Activated T-helper 17 cell treated with anti-CD3 and anti-CD28 coated beads, Interleukin-2, amount 50 U/mL, for 72 hours (primary cell): Measurements from ENCODE around the gene SRP68. TPM values are rescaled to one million over a fixed set of nuclear protein-coding genes. Genes with fewer than 3 reads are reported as not detected.
"Not testable (repeated sequence)": the region's sequence is repeated elsewhere in the genome, so short reads cannot be mapped to it uniquely, and the experiment has no call there.

Experiments used
- ATAC-seq: fragments of 150-1000 bp; cut with Tn5 transposase; replicated peaks from 2 replicates; pipeline ENCODE4 v1.10.0; 2021; ENCODE audit warnings: mild to moderate bottlenecking, moderate library complexity
- H3K27ac Mint-ChIP-seq: one replicate; pipeline ENCODE4 v1.8.0; 2022; ENCODE audit warnings: mixed read lengths
- H3K27me3 Mint-ChIP-seq: one replicate; pipeline ENCODE4 v1.8.0; 2022; ENCODE audit warnings: mixed read lengths
- H3K36me3 Mint-ChIP-seq: one replicate; pipeline ENCODE4 v1.8.0; 2022; ENCODE audit warnings: low read depth, mild to moderate bottlenecking, mixed read lengths
- H3K4me1 Mint-ChIP-seq: one replicate; pipeline ENCODE4 v1.8.0; 2022; ENCODE audit warnings: mixed read lengths
- H3K4me3 Mint-ChIP-seq: one replicate; pipeline ENCODE4 v1.8.0; 2022; ENCODE audit warnings: mild to moderate bottlenecking, mixed read lengths
- H3K9me3 Mint-ChIP-seq: one replicate; pipeline ENCODE4 v1.8.0; 2022; ENCODE audit warnings: mixed read lengths
- total RNA-seq, 2 donors: library from RNA; stranded (reverse); gene quantifications; one replicate each; pipeline ENCODE4 v1.2.3, GENCODE V29; 2022

Gene SRP68
- total RNA-seq, 2 donors from 2014 or later, result 109 to 117 TPM

DNA sequence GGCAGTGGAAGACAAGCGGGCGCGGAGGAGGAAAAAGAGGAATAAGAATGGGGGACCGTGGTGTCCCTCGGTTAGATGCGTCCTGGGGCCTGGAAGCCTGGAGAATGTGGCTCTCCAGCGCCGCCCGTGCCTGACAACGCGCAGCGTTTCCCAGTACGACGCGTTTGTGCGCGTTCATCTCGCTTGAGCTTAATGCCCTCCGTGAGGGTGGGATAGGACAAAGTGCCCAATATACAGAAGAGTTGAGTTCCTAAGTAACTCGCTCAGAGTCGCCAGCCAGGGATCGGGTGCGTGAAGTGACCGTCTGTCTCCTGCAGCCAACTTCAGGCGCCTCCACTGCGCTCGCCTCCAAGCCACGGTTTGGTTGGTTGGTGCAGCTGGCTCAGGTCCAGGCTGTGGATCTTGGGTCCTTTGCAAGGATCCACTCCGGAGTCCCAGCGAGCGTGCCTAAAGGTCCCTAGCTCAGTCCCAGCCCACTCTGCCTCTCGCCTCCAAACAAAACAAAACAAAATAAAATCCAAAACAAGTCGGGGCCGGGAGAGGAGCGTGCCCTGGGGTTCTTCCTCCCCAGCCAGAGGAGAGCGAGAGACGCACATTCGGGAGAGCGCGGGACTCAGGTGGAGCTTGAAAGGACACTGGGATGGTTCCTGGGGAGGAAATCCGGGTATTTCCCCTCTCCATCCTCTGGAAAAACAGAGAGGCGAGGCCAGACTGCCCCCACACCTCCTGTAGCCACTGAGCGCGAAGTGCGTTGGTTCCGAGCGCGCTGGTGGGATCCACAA is 3.2 kb upstream of the SRP68 start:
- no peak overlapping the region for H3K27ac Mint-ChIP-seq
- H3K9me3 Mint-ChIP-seq, result no peaks in the 10 kb centered on the region
- peaks cover 23% of the 10 kb centered on the region for H3K27me3 Mint-ChIP-seq
- no peak for ATAC-seq
- H3K36me3 Mint-ChIP-seq, result peaks cover 53% of the 10 kb centered on the region
- H3K4me1 Mint-ChIP-seq, result peaks cover 13% of the 10 kb centered on the region
- peak overlapping the region; percentile 70 for H3K4me3 Mint-ChIP-seq

DNA sequence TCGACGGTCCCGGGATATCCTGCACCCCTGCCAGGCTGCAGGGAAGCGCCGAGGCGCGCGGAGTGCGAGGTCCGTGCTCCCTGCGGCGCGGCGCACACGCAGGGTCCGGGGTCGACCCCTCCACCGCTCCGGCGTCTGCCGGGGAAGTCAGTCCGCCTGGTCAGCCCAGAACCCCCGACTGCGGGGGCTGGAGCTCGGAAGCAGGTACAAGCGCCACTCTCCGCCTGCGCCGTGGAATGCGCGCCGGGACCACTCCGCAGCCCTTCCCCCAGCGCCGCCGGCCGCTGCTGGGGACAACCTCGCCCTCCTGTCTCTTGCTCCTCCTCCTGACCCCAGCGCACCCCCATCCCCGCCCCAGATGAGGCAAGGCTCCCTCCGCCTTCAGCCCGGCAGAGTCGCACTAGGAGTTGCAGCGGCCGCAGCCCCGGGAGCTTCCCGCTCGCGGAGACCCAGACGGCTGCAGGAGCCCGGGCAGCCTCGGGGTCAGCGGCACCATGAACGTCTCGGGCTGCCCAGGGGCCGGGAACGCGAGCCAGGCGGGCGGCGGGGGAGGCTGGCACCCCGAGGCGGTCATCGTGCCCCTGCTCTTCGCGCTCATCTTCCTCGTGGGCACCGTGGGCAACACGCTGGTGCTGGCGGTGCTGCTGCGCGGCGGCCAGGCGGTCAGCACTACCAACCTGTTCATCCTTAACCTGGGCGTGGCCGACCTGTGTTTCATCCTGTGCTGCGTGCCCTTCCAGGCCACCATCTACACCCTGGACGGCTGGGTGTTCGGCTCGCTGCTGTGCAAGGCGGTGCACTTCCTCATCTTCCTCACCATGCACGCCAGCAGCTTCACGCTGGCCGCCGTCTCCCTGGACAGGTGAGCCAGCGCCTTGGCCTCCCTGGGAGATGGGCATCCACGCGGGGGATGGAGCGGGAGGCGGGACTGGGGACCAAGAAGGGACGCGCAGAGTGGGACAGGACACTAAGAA is 2.4 kb upstream of the SRP68 start, which contains the start of gene GALR2:
Gene GALR2, plus strand, starts transcription at position 392 of the 974 bp plus-strand sequence. Its CDS starts 103 bp downstream, at position 495.
- Mint-ChIP-seq H3K4me3 (peak within 1 kb of the TSS; percentile 99), H3K27ac (no peak within 1 kb of the TSS), H3K4me1 (peaks cover 18% of the 10 kb centered on the region), H3K9me3 (no peaks in the 10 kb centered on the region), H3K36me3 (peaks cover 62% of the 10 kb centered on the region), H3K27me3 (peaks cover 23% of the 10 kb centered on the region)
- no peak for ATAC-seq

DNA sequence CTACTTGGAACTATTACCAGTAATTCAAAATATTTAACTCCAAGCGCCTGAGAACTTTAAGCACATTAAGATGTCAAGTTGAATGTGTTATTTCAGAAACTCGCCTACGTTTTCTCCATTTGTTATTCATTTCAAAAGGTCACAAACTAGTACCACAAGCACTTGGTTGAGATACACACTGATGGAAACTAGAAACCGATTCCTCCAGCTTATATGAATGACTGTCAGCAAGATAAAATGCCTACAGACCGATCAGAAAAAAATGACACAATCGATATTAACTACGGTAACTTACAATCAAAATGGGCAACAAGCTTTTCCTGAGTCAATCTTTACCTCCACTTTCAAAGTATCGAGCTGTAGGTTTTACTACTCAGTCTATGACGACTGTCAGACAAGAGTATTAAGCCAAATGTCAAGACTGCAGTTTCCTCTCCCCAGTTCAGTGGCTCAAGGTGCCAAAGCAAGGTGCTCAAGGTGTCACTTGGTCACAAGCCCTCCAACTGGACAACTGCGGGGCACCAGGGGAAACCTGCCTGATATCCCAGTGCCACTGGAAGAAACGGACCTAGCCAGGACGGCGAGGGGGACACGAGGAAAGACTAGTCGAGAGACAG is 678 bp downstream of the SRP68 start:
- peak overlapping the region; percentile 99 for H3K4me3 Mint-ChIP-seq
- H3K27ac Mint-ChIP-seq, result peak overlapping the region; percentile 100
- H3K4me1 Mint-ChIP-seq, result peaks cover 22% of the 10 kb centered on the region
- H3K9me3 Mint-ChIP-seq, result no peaks in the 10 kb centered on the region
- peaks cover 14% of the 10 kb centered on the region for H3K27me3 Mint-ChIP-seq
- ATAC-seq, result peak; percentile 80
- H3K36me3 Mint-ChIP-seq, result peaks cover 82% of the 10 kb centered on the region

DNA sequence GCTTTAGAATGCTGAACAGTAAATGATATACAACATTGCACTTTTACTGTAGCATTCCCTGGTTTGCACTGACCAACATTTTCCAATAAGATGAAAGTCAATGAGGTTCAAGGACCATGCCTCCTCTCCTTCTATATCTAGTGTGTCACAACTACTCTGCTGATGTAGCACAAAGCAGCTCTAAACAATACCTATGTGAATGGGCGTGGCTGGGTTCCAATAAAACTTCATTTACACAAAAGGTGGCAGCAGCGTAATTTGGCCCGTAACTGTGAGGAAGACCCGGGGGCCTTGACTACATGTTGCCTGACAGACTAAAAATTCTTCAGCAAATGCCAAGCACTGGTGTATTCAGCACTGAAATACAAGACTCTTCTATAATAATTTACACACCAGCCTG is 6.5 kb downstream of the SRP68 start:
- no peaks in the 10 kb centered on the region for H3K9me3 Mint-ChIP-seq
- H3K4me3 Mint-ChIP-seq, result no peak overlapping the region
- no peak overlapping the region for H3K27ac Mint-ChIP-seq
- H3K36me3 Mint-ChIP-seq, result peaks cover 98% of the 10 kb centered on the region
- no peak for ATAC-seq
- no peaks in the 10 kb centered on the region for H3K27me3 Mint-ChIP-seq
- peaks cover 31% of the 10 kb centered on the region for H3K4me1 Mint-ChIP-seq

DNA sequence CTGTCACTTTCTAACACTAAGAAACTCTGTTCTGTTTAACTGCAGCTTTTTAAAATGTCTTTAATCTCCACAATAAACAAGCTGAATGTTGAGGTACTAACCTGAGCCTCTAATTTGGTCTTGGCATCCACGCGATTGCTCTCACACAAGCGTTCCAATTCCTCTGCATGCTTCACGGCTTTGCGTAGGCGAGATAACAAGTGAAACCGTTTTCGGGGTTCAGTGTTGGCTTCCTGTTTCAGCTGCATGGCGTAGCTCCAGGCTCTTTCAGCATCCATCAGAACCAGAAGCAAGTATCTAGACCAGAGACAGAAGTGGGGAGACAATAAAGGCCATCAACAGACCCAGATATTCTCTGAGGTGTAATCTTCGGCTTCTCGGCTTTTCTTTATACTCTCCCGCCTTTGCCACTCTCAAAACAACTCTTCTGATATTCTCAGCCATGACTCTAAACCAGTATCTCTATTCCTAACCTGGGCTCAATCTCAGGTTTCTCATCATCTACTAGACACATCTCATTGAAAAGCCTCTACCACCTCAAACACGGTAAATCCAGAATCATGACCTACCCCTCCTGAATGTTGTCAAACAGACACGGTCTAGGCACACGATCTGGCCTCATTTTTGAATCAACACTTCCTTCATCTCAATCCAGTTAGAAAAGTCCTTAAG is 8.3 kb downstream of the SRP68 start:
- H3K27ac Mint-ChIP-seq, result peak overlapping the region; percentile 86

DNA sequence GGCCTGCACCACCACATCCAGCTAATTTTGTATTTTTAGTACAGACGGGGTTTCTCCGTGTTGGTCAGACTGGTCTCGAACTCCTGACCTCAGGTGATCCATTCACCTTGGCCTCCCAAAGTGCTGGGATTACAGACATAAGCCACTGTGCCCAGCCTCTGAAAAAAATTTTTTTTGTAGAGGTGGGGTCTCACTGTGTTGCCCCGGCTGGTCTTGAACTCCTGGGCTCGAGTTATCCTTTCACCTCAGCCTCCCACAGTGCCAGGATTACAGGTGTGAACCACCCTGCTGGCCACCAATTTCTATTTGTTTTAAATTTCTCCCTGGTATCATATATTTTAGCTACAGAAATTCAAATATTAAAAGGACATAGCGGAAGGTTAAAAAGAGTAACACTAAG is 14.1 kb downstream of the SRP68 start:
- not testable (repeated sequence) for H3K4me3 Mint-ChIP-seq, H3K27ac Mint-ChIP-seq, H3K27me3 Mint-ChIP-seq, ATAC-seq, H3K9me3 Mint-ChIP-seq
- Mint-ChIP-seq H3K36me3 (peaks cover 98% of the 10 kb centered on the region), H3K4me1 (peaks cover 17% of the 10 kb centered on the region)

More for the DNA sequence above, 8.3 kb downstream of the SRP68 start:
- Mint-ChIP-seq H3K4me3 (peak overlapping the region; percentile 79), H3K27me3 (no peaks in the 10 kb centered on the region), H3K9me3 (no peaks in the 10 kb centered on the region), H3K36me3 (peaks cover 98% of the 10 kb centered on the region), H3K4me1 (peaks cover 24% of the 10 kb centered on the region)
- ATAC-seq, result peak; percentile 96

DNA sequence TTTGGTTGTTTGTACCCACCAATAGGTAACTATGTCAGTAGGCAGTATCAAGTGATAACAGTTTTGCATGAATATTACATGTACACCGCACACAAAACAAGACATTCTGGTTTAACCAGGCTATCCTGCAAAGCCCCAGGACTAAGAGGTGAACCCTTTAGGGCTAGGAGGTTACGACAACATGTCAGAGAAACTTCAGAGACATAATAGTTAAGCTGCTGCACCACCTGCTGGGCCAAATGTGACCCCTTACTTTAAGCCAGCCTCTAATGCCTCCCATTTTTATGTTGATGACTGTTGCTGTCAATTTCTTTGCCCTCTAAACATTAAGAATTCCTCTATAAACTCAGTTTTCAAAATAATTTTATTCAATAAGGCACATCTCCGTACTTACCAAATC is 15.4 kb downstream of the SRP68 start:
- Mint-ChIP-seq H3K36me3 (peaks cover 100% of the 10 kb centered on the region), H3K9me3 (no peaks in the 10 kb centered on the region), H3K27ac (no peak overlapping the region), H3K4me1 (peaks cover 18% of the 10 kb centered on the region), H3K4me3 (no peak overlapping the region), H3K27me3 (no peaks in the 10 kb centered on the region)
- ATAC-seq, result no peak

DNA sequence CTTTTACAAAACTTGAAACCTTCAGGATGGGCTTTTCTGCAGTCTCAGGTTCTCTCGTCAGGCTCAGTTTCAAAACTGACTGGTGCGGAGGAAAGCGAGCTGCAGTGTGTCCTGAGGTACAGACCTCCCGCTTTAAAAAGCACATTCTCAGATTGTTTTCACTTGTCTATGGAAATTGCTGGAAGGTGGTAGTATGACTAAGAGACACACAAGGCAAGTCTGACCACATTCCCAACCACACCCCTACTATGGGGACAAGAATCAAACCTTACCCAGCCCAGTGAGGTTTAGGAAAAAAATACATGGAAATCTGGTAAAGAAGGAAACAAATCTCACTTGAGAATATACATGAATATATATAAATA is 18.2 kb downstream of the SRP68 start:
- Mint-ChIP-seq H3K4me3 (peak overlapping the region; percentile 58), H3K9me3 (no peaks in the 10 kb centered on the region), H3K36me3 (peaks cover 100% of the 10 kb centered on the region), H3K4me1 (peaks cover 35% of the 10 kb centered on the region), H3K27me3 (no peaks in the 10 kb centered on the region), H3K27ac (peak overlapping the region; percentile 73)
- peak; percentile 79 for ATAC-seq

DNA sequence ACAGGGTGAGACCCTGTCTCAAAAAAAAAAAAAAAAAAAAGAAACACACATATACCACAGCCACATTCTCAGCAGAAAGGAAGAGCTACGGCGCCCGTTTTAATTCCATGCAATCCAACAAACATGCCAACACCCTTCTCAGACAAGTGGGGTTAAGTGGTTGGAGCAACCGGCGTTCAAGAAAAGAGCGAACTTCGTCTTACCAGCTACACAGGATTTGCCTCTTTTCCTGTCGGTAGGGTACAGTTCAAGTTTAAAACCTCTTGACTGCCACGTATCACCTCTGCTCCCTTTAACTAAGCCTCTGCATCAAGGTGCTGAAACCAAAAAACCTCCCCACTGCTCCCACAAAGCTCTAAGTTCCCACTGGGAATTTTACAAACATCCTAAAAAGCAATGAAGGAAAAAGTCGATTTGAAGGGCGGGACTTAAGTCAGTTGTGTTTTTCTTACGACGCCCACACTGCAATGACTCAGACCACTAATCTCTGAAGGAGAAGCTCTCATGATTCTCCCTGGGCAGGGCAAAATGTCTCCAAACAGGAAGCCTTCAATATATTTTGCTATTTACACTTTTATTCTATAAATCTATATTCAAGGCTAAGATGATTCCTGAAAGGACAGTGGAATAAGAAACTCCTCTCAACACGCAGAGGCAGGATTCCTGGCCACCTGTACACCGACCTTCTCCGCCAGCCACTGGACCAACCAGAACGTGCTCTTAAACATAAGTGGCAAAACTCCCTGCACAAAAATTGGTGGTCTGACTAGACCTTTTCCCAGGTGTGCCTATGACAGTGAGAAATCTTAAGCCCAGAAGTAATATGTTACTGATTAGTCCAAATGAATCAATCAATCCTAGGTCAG is 18.8 kb downstream of the SRP68 start:
- H3K4me3 Mint-ChIP-seq, result peak overlapping the region; percentile 58
- ATAC-seq, result peak; percentile 73

DNA sequence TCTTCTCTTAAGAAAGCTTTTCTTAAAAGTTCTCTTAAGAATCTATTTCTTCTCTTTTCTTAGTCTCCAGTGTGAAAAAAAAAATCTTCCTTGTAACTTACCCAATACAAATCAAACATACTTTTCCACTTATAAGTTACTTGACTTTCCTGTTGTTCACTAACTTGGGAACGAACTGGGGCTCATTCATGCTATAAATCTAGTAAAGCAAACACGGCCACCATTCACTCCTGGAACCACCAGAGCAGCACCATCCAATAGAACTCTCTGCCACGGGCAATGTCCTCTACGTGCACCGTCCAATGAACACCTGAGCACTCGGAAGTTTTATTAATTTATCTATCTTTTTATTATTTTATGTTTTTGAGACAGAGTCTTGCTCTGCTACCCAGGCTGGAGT is 20.8 kb downstream of the SRP68 start:
- Mint-ChIP-seq H3K9me3 (no peaks in the 10 kb centered on the region), H3K36me3 (peaks cover 99% of the 10 kb centered on the region), H3K4me3 (no peak overlapping the region), H3K27me3 (no peaks in the 10 kb centered on the region), H3K27ac (peak overlapping the region; percentile 81), H3K4me1 (peaks cover 34% of the 10 kb centered on the region)
- no peak for ATAC-seq

More for the DNA sequence above, 18.8 kb downstream of the SRP68 start:
- peaks cover 100% of the 10 kb centered on the region for H3K36me3 Mint-ChIP-seq
- peak overlapping the region; percentile 73 for H3K27ac Mint-ChIP-seq
- peaks cover 35% of the 10 kb centered on the region for H3K4me1 Mint-ChIP-seq
- H3K9me3 Mint-ChIP-seq, result no peaks in the 10 kb centered on the region
- H3K27me3 Mint-ChIP-seq, result no peaks in the 10 kb centered on the region

DNA sequence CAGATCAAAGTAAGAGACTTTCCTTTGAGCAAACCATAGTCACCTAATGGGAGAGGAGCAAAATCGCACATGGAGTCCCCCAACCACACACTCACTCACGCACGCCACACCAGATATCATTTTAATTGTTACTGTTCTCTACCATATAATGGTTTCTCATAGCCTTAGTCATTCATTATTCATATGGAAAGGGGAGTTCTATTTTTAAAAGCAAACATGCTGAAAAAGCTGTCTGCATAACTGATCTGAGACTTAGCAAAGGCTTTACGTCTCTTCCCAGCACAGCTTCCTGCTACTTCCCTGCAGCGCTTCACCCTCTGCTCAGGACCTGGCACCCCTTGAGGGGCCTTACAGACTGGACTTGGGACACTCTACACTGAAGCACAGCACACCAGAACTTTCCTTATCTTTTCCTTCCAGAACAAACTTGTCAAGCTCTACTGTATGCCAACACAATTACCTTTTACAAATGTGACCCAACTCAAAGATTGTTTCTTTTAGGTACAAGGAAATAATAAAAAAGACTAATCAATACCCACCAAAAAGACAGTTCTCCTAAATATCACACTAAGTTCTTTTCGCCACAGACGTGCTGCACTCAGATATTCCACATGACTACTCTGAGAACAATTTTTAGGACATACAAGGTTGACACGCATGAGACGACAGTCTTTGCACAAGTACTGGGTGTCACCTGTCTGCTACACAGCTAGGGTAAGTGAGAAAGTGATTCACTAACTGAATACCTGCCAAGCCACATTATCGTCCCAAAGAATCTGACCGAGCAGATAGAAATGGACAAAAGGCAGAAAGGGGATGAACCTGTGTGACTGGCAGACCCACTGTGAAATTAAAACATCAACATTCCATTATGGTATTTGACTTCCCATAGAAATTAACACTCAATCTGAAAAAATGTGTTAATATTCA is 21.5 kb downstream of the SRP68 start:
- Mint-ChIP-seq H3K9me3 (no peaks in the 10 kb centered on the region), H3K4me3 (no peak overlapping the region), H3K4me1 (peaks cover 30% of the 10 kb centered on the region), H3K27me3 (no peaks in the 10 kb centered on the region), H3K27ac (peak overlapping the region; percentile 81), H3K36me3 (peaks cover 99% of the 10 kb centered on the region)
- peak; percentile 38 for ATAC-seq

DNA sequence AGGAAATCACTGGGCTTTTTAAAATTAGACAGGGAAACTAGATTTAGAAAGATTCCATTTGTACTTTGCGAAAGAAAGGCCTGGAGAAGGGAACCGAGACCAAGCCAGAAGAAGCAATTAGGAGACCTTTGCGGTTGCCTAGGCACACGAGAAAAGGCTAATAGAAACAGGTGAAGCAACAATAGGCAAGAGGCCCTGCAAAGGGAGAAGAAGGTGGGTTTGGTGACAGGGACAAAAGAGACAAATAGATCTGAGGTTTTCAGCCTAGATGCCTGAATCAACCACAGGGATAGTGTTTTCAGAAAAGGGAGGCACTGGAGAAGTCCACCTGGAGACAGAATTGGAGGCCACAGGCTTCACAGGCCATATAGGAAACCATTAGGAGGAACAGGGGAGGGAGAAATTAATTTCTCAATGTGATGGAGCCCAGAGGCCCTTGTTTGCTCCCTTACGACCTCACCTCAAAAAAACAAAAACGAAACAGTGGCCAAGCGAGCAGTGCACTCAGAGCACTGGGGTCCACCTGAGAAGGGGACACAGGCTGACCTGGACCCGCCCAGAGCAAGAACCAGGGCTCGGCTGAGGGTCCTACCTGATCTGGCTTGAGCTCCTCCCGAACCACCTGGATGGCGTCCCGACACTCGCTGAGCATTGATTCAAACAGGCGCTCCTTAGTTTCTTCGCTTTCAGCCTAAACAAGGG is 22.3 kb downstream of the SRP68 start:
- H3K9me3 Mint-ChIP-seq, result no peaks in the 10 kb centered on the region
- no peak overlapping the region for H3K4me3 Mint-ChIP-seq
- peaks cover 99% of the 10 kb centered on the region for H3K36me3 Mint-ChIP-seq
- no peak for ATAC-seq
- H3K27me3 Mint-ChIP-seq, result no peaks in the 10 kb centered on the region
- peak overlapping the region; percentile 81 for H3K27ac Mint-ChIP-seq
- H3K4me1 Mint-ChIP-seq, result peaks cover 30% of the 10 kb centered on the region
